ENCODE measurements around the gene CACNA1C. TPM values are rescaled to one million over a fixed set of nuclear protein-coding genes. Genes with fewer than 3 reads are reported as not detected.

The CACNA1C gene
- total RNA-seq, 1 experiment from 2014 or later = 1.1 TPM

- TF ChIP-seq CTCF (conservative IDR thresholded peaks at IDR 0.05) = no peak
- Histone ChIP-seq H4K20me1 (ENCODE audit: control insufficient read depth, insufficient read depth, insufficient read length) (no peaks in the 10 kb centered on the region), H3K18ac (ENCODE audit: insufficient read length, low read depth, low read length) (no peak overlapping the region), H3K9me3 (ENCODE audit: control insufficient read depth, low read depth, low read length) (no peaks in the 10 kb centered on the region), H3K79me2 (ENCODE audit: insufficient read depth, low read length) (no peaks in the 10 kb centered on the region), H3K23ac (ENCODE audit: insufficient read length, low read depth, low read length) (no peak overlapping the region), H2BK15ac (ENCODE audit: low read depth, low read length) (no peak overlapping the region), H3K79me1 (ENCODE audit: insufficient read depth, low read depth, low read length, poor library complexity, severe bottlenecking) (no peaks in the 10 kb centered on the region), H3K4me2 (ENCODE audit: insufficient read depth, insufficient read length, low read length) (no peak overlapping the region), H2AK5ac (ENCODE audit: insufficient read length, low read length) (no peak overlapping the region), H3K56ac (ENCODE audit: insufficient read length, low read depth, low read length) (no peak overlapping the region), H4K5ac (ENCODE audit: insufficient read length, low read depth, low read length) (no peak overlapping the region), H3K4me1 (ENCODE audit: insufficient read depth, low read length) (0 out of 2 replicates have a peak, but pooled peaks cover 2% of the 10 kb centered on the region), H3K27ac (ENCODE audit: insufficient read length, low read depth, low read length) (no peak overlapping the region), H2BK120ac (ENCODE audit: low read depth, low read length, poor library complexity, severe bottlenecking) (no peak overlapping the region), H3K14ac (ENCODE audit: insufficient read depth, low read length) (no peak overlapping the region; the same call in 1 of the 2 replicates), H3T11ph (ENCODE audit: low read length) (no peak overlapping the region), H3K9ac (ENCODE audit: extremely low read depth, insufficient read length, low read length) (no peak overlapping the region), H3K23me2 (ENCODE audit: insufficient read length, low read depth, low read length, poor library complexity, severe bottlenecking) (no peaks in the 10 kb centered on the region), H2AFZ (ENCODE audit: low read length) (no peak overlapping the region), H2BK20ac (ENCODE audit: low read depth, low read length, poor library complexity, severe bottlenecking) (no peak overlapping the region), H4K8ac (replicated peaks; ENCODE audit: insufficient read length, low read depth, low read length) (no peak overlapping the region), H3K4ac (ENCODE audit: low read depth, low read length) (no peak overlapping the region), H2BK5ac (ENCODE audit: insufficient read length, low read length) (no peak overlapping the region), H4K91ac (ENCODE audit: insufficient read length, low read depth, low read length) (no peak overlapping the region), H3K27me3 (ENCODE audit: insufficient read depth, low read length) (no peaks in the 10 kb centered on the region), H2BK12ac (ENCODE audit: insufficient read length, low read depth, low read length) (no peak overlapping the region)
- Mint-ChIP-seq H3K27ac (no peak overlapping the region), H3K9me3 (no peaks in the 10 kb centered on the region), H3K27me3 (ENCODE audit: low read depth) (peaks cover 3% of the 10 kb centered on the region), H3K4me3 (no peak overlapping the region), H3K4me1 (peaks cover 15 to 21% of the 10 kb centered on the region in 2 experiments), H3K36me3 (ENCODE audit: insufficient read depth in 1 of 3, low read depth in 3 of 3) (no peaks in the 10 kb centered on the region)
- WGBS (ENCODE audit: extremely low coverage, insufficient read length, low lambda C conversion rate) = no CpG with 5 or more reads among the region's 5 CpGs
- no peak for DNase-seq
These were observed 457.3 kb downstream of the CACNA1C start for GRCh38 chr12:2510045-2510444.

Data from H9 (cell line).